HG02852 (cell line): ENCODE data around the gene SORCS2.

Experiments used
- ATAC-seq: cut with Tn5 transposase; IDR thresholded peaks from one replicate; pipeline ENCODE4 v1.9.1; 2021; ENCODE audit warnings: mild to moderate bottlenecking, moderate library complexity; ENCODE audit not compliant: unreplicated experiment

Gene SORCS2

GRCh38 chr4:7282786-7283440 is 90.6 kb downstream of the SORCS2 start:
- ATAC-seq = no peak

DNA sequence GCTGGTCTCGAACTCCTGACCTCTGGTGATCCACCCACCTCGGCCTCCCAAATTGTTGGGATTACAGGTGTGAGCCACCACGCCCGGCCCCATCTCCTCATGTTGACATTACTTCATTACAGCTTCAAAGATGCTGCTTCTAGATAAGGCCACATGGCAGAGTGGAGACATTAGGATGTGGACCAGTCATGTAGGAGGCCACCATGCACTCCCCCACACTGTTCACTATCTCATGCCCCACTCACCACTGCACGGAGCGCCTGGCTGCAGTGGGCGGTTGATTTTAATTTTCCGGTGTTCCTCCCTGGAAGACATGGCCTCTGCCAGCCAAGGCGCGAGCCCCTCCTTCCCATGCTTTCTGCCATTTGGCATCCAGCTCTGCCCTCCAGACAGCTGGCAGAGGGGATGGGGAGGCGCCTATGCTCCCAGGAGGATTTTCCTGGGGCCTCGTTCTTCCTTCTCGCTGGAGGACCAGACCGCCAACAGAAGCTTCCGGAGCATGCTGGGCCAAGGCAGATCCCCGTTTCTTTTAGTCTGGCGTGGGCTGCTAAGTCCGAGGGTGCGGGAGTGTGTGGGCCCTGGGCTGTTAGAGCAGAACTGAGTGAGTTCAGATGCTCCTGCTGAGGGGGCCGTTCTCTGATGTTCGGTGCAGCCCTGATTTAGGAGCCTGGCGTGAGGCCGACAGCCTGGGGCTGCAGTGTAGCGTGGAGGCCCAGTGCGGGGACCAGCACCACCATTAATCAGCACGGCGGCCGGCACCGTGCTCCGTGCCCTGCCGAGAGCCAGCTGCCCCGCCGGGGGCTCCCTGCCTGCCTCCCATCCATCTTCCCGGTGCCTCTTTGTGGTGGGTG is 93.1 kb downstream of the SORCS2 start:
- ATAC-seq = no peak

- no peak for ATAC-seq
These were observed 93.8 kb downstream of the SORCS2 start for GRCh38 chr4:7286170-7286569.

DNA sequence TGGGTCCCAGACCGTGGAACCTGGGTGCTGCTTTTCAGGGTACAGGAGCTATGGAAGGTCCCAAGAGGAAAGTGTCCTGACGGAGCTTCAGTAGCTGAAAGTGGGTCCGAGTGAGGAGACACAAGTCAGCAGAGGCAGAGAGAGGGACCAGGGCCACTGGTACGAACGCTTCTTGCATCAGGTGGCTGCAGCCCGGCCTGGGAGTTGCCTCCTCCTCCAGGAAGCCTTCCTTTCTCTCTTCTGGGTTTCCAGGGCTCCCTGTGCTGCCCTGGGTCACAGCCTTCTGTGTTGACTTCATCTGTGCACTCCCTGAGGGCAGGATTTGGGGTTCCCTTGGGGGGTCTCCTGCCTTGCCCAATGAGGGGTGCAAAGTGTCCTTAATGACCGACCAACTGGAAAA is 94.5 kb downstream of the SORCS2 start:
- no peak for ATAC-seq

- no peak for ATAC-seq
These were observed 95.1 kb downstream of the SORCS2 start for GRCh38 chr4:7287274-7287917.

GRCh38 chr4:7287918-7288280 is 95.6 kb downstream of the SORCS2 start:
- no peak for ATAC-seq

GRCh38 chr4:7288751-7289523 is 96.6 kb downstream of the SORCS2 start:
- no peak for ATAC-seq

DNA sequence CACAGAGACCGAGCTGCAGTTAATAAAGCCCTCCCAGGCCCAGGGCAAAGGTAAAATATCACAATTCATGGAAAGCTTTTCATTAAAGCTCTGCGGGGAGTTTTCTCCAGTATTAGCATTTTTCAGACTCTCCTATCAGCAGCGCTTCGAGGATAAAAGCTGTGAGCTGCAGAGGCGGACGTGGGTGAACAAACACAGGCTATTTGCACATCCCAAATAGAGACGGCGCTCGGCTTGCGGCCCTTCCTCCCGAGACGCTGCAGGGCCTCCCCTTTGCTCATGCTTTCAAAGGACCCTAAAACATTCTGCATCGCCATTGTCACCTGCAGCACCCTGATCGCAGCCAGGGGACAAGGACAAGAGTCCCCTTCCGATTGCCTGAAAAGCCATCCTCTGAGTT is 97.3 kb downstream of the SORCS2 start:
- no peak for ATAC-seq

GRCh38 chr4:7291372-7292114 is 99.2 kb downstream of the SORCS2 start:
- ATAC-seq = no peak

- ATAC-seq = no peak
These were observed 101.4 kb downstream of the SORCS2 start for GRCh38 chr4:7293703-7294102.

DNA sequence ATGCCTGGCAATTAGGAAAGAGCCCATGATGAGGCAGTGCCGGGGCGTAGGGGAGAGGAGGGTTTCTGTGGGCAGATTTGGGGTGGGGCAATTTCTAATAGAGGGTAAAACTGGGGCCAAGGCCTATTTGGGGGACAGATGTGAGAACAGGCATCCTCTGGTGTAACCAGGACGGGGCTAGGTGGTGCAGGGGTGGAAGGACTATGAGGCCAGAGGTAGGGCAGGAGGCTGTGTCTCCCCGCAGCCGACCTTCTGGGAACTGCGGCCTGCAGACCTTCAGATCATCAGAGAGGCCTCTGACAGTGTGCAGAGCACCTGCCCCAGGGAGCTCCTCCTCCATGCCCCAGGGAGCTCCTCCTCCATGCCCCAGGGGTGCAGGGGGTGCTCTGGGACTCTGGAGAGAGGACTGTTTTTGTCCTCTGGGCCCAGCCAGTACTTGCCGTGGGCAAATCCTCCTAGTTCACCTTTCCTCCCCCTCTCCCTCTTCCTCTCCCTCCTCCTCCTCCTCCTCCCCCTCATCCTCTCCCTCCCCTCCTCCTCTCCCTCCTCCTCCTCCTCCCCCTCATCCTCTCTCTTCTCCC is 101.9 kb downstream of the SORCS2 start:
- no peak for ATAC-seq

DNA sequence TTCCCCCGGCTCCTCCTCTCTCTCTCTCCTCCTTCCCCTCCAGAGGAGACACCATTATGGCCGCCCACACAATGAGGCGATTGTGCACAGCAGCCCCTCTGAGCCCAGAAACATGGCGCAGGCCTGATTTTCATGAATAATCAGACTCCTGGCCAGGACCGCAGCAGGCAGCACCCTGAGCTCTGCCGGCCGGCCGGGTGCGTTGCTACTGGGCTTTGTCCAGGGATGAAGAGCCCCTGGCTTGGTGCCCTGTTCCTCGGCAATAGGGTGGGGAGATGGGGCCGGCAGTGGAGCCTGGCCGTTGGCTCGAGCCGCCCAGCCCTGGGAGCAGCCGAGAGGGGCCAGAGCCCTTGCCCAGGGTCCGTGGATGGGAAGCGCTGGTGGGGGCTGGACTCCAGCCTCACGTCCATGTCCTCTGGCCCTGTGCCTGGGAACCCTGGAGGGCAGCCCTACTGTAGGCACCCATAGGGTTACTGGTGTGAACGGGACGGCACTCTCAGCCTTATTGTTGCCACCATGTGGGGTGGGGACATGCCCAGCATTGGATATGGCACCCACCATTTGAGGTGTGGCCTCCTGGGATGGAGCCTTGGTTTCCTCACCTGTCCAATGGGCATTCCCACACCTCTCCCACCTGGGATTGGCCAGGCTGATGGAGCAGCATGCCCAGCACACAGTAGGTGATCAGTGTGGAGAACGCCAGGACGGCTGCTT is 103.0 kb downstream of the SORCS2 start:
- no peak for ATAC-seq

GRCh38 chr4:7295911-7296660 is 103.7 kb downstream of the SORCS2 start:
- ATAC-seq = no peak

DNA sequence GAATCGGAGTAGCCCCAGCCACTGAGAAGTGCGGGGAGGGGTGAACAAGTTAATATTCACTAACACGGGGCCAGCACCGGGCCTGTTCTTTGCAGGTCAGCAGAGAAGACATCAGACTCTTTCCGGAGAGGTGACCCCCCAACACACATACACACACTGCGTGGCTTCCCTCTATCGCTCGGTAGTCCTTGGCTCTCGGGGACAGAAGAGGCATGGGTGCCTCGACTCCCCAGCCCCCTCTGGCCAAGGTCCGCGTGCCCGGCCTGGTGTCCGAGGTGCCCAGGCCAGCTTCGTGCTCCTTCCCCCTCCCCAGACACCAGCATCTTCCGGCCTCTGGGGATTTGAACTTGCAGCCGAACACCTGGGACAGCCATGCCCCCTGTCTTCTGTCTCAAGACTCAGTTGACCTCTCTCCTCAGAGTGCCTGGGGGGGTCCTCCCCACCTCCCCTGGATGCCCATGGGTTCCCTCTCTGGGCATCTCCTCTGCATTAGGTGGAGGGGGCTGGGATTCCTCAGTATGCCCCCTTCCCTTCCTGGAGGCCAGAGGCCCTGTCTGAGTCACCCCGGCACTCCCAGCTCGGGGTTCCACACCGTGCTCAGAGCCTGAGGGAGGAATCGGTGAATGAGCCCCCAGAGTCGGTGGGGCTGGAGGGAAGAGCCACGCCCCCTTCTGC is 104.5 kb downstream of the SORCS2 start:
- ATAC-seq = no peak

DNA sequence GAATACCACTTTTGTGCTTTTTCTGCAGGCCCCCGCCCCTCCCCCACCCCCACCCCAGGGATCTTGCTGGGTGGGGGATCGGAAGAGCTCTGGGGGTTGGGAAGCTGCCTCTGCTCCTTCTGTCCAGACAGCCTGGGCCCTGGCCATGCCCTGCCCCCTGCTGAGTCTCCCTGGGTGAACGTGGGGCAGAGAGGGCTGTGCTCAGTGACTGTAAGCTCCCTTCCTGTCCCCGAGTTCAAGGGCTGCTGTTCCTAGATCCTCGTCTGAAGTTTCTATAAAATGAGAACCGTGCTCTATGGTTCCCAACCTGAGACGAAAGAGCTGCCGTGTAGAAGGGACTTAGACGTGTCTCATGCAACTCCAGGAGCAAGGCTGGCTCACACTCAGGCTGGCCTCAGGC is 105.0 kb downstream of the SORCS2 start:
- no peak for ATAC-seq

- no peak for ATAC-seq
These were observed 105.5 kb downstream of the SORCS2 start for GRCh38 chr4:7297881-7298280.

GRCh38 chr4:7298619-7299009 is 106.3 kb downstream of the SORCS2 start:
- no peak for ATAC-seq
